ENCODE data around the gene LRRC4B.

GRCh38 chr19:50607388-50607787 is 39.2 kb upstream of the LRRC4B start:
- TF ChIP-seq POLR2AphosphoS5 (IDR thresholded peaks at IDR 0.05) (no peak), EP300 (IDR thresholded peaks at IDR 0.05) (no peak), POLR2A (IDR thresholded peaks at IDR 0.05) (no peak)
- TF ChIP-seq, protein P1, sequence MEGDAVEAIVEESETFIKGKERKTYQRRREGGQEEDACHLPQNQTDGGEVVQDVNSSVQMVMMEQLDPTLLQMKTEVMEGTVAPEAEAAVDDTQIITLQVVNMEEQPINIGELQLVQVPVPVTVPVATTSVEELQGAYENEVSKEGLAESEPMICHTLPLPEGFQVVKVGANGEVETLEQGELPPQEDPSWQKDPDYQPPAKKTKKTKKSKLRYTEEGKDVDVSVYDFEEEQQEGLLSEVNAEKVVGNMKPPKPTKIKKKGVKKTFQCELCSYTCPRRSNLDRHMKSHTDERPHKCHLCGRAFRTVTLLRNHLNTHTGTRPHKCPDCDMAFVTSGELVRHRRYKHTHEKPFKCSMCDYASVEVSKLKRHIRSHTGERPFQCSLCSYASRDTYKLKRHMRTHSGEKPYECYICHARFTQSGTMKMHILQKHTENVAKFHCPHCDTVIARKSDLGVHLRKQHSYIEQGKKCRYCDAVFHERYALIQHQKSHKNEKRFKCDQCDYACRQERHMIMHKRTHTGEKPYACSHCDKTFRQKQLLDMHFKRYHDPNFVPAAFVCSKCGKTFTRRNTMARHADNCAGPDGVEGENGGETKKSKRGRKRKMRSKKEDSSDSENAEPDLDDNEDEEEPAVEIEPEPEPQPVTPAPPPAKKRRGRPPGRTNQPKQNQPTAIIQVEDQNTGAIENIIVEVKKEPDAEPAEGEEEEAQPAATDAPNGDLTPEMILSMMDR (IDR thresholded peaks at IDR 0.05) = no peak

Measured in sigmoid colon (tissue), 4 donors.